ENCODE data around the gene RGCC. TPM values are rescaled to one million over a fixed set of nuclear protein-coding genes. Genes with fewer than 3 reads are reported as not detected.
A peak's percentile ranks its signal among the peaks of the same experiment; 100 is the strongest.

RGCC gene
- total and polyA plus RNA-seq, 4 experiments from 2014 or later, result 137 to 156 (median 150) TPM

- Histone ChIP-seq H3K36me3 (ENCODE audit: insufficient read depth, low read length) (peaks cover 44% of the 10 kb centered on the region), H3K4me1 (ENCODE audit: insufficient read depth, low read length) (peaks cover 63% of the 10 kb centered on the region), H3K27me3 (ENCODE audit: insufficient read depth, low read length) (no peaks in the 10 kb centered on the region), H3K9me3 (ENCODE audit: control insufficient read depth in 1 of 2, low read length in 2 of 2) (no peaks in the 10 kb centered on the region), H3K4me3 (ENCODE audit: low read length in 2 of 2) (no peak overlapping the region), H3K27ac (ENCODE audit: low read depth, low read length) (no peak overlapping the region)
- intact Hi-C loops (cut with micrococcal nuclease), result no loop called here
- DNase-seq, result no peak
- ChIA-PET CTCF (ENCODE audit: partially characterized antibody) (interaction anchor here (6.6 kb wide), 1 partner anchor 10 kb away, joined by 45 read pairs; the partner anchor contains the start of gene RGCC), POLR2A (ENCODE audit: partially characterized antibody) (interaction anchor here (1.0 to 8.3 kb wide), 3 partner anchors 10 to 26 kb away, joined by 3 to 82 read pairs (median 4); partner anchors contain the start of gene RGCC)
- Mint-ChIP-seq H3K9me3 (peaks cover 0 to 23% (median 0%) of the 10 kb centered on the region in 8 donors), H3K4me3 (peak overlapping the region in 2 of 8 donors; percentile 57 to 58), H3K27ac (peak overlapping the region; percentile 18 to 99 (median 86)), H3K36me3 (peaks cover 64 to 83% of the 10 kb centered on the region in 2 donors), H3K27me3 (no peaks in the 10 kb centered on the region), H3K4me1 (peaks cover 58 to 91% (median 73%) of the 10 kb centered on the region in 4 donors)
Measured at GRCh38 chr13:41468631-41469030, 11.3 kb downstream of the RGCC start.

GRCh38 chr13:41470196-41470595 lies 12.8 kb downstream of the RGCC start:
- CTCF ChIA-PET (ENCODE audit: partially characterized antibody), result interaction anchor here (1.0 to 6.6 kb wide), 4 partner anchors 8 to 22 kb away, joined by 3 to 45 read pairs (median 4); partner anchors contain the start of gene RGCC
- Histone ChIP-seq H3K4me1 (ENCODE audit: insufficient read depth, low read length) (peaks cover 49% of the 10 kb centered on the region), H3K27me3 (ENCODE audit: insufficient read depth, low read length) (no peaks in the 10 kb centered on the region), H3K4me3 (ENCODE audit: low read length in 2 of 2) (no peak overlapping the region), H3K9me3 (ENCODE audit: control insufficient read depth in 1 of 2, low read length in 2 of 2) (no peaks in the 10 kb centered on the region), H3K27ac (ENCODE audit: low read depth, low read length) (no peak overlapping the region), H3K36me3 (ENCODE audit: insufficient read depth, low read length) (peaks cover 44% of the 10 kb centered on the region)
- Mint-ChIP-seq H3K27ac (peak overlapping the region; percentile 20 to 97 (median 87)), H3K9me3 (peaks cover 0 to 15% (median 3%) of the 10 kb centered on the region in 8 donors), H3K27me3 (no peaks in the 10 kb centered on the region), H3K36me3 (peaks cover 59 to 77% of the 10 kb centered on the region in 2 donors), H3K4me3 (peak overlapping the region in 3 of 8 donors; percentile 12 to 55 (median 23)), H3K4me1 (peaks cover 48 to 86% (median 65%) of the 10 kb centered on the region in 4 donors)
- POLR2A ChIA-PET (ENCODE audit: partially characterized antibody), result interaction anchor here (1.4 to 8.3 kb wide), 4 partner anchors 12 to 25 kb away, joined by 3 to 82 read pairs (median 10); partner anchors contain the start of gene RGCC
- peak in 2 of 5 donors; percentile 19 to 34 for DNase-seq
- intact Hi-C loops (cut with micrococcal nuclease), result no loop called here

- H3K27ac Mint-ChIP-seq, result peak overlapping the region in 6 of 7 donors; percentile 48 to 97 (median 85)
Measured at GRCh38 chr13:41471785-41472184, 14.4 kb downstream of the RGCC start.

GRCh38 chr13:41487222-41487621 lies 29.9 kb downstream of the RGCC start:
- Histone ChIP-seq H3K4me3 (ENCODE audit: low read length in 2 of 2) (no peak overlapping the region), H3K36me3 (ENCODE audit: insufficient read depth, low read length) (no peaks in the 10 kb centered on the region), H3K9me3 (ENCODE audit: control insufficient read depth in 1 of 2, low read length in 2 of 2) (no peaks in the 10 kb centered on the region), H3K27me3 (ENCODE audit: insufficient read depth, low read length) (no peaks in the 10 kb centered on the region), H3K4me1 (ENCODE audit: insufficient read depth, low read length) (peaks cover 36% of the 10 kb centered on the region), H3K27ac (ENCODE audit: low read depth, low read length) (no peak overlapping the region)
- DNase-seq, result no peak
- ChIA-PET CTCF (ENCODE audit: partially characterized antibody) (interaction anchor here (1.2 to 1.8 kb wide), 3 partner anchors 29 to 165 kb away, joined by 3 to 5 read pairs (median 3); no protein-coding TSS in a partner anchor), POLR2A (ENCODE audit: partially characterized antibody) (interaction anchor here (1.3 to 8.1 kb wide), 5 partner anchors 16 to 29 kb away, joined by 4 to 79 read pairs (median 6); partner anchors contain the start of gene RGCC)
- H3K4me1 Mint-ChIP-seq, result peaks cover 13 to 29% (median 17%) of the 10 kb centered on the region in 4 donors
- intact Hi-C loops (cut with micrococcal nuclease), result no loop called here
- no peak overlapping the region for H3K4me3 Mint-ChIP-seq
- peaks cover 3 to 11% of the 10 kb centered on the region in 2 donors for H3K36me3 Mint-ChIP-seq
- no peak overlapping the region for H3K27ac Mint-ChIP-seq
- H3K27me3 Mint-ChIP-seq, result no peaks in the 10 kb centered on the region
- H3K9me3 Mint-ChIP-seq, result peaks cover 0 to 31% (median 19%) of the 10 kb centered on the region in 8 donors

More at GRCh38 chr13:41471785-41472184, 14.4 kb downstream of the RGCC start:
- Mint-ChIP-seq H3K9me3 (peaks cover 0 to 10% (median 3%) of the 10 kb centered on the region in 8 donors), H3K27me3 (no peaks in the 10 kb centered on the region), H3K4me3 (peak overlapping the region in 1 of 8 donors; percentile 15), H3K4me1 (peaks cover 35 to 83% (median 56%) of the 10 kb centered on the region in 4 donors), H3K36me3 (peaks cover 56 to 63% of the 10 kb centered on the region in 2 donors)
- DNase-seq, result peak in 1 of 5 donors; percentile 17
- Histone ChIP-seq H3K27ac (ENCODE audit: low read depth, low read length) (no peak overlapping the region), H3K9me3 (ENCODE audit: control insufficient read depth in 1 of 2, low read length in 2 of 2) (no peaks in the 10 kb centered on the region), H3K27me3 (ENCODE audit: insufficient read depth, low read length) (no peaks in the 10 kb centered on the region), H3K4me3 (ENCODE audit: low read length in 2 of 2) (no peak overlapping the region), H3K4me1 (ENCODE audit: insufficient read depth, low read length) (peaks cover 33% of the 10 kb centered on the region), H3K36me3 (ENCODE audit: insufficient read depth, low read length) (peaks cover 42% of the 10 kb centered on the region)
- intact Hi-C loops (cut with micrococcal nuclease), result no loop called here
- POLR2A ChIA-PET (ENCODE audit: partially characterized antibody), result interaction anchor here (0.8 to 8.3 kb wide), 7 partner anchors 9 to 69 kb away, joined by 3 to 82 read pairs (median 5); partner anchors contain the start of gene RGCC
- CTCF ChIA-PET (ENCODE audit: partially characterized antibody), result interaction anchor here (1.2 to 6.6 kb wide), 3 partner anchors 13 to 176 kb away, joined by 3 to 45 read pairs (median 4); partner anchors contain the start of gene RGCC

GRCh38 chr13:41488124-41488523 lies 30.8 kb downstream of the RGCC start:
- Histone ChIP-seq H3K4me1 (ENCODE audit: insufficient read depth, low read length) (peaks cover 45% of the 10 kb centered on the region), H3K9me3 (ENCODE audit: control insufficient read depth in 1 of 2, low read length in 2 of 2) (no peaks in the 10 kb centered on the region), H3K27ac (ENCODE audit: low read depth, low read length) (no peak overlapping the region), H3K27me3 (ENCODE audit: insufficient read depth, low read length) (no peaks in the 10 kb centered on the region), H3K4me3 (ENCODE audit: low read length in 2 of 2) (peak overlapping the region in 1 of 2 donors; percentile 15), H3K36me3 (ENCODE audit: insufficient read depth, low read length) (no peaks in the 10 kb centered on the region)
- H3K27me3 Mint-ChIP-seq, result no peaks in the 10 kb centered on the region
- peaks cover 3 to 9% of the 10 kb centered on the region in 2 donors for H3K36me3 Mint-ChIP-seq
- H3K4me3 Mint-ChIP-seq, result peak overlapping the region in 6 of 8 donors; percentile 39 to 69 (median 54)
- no peak for DNase-seq
- CTCF ChIA-PET (ENCODE audit: partially characterized antibody), result interaction anchor here (1.2 to 1.8 kb wide), 3 partner anchors 30 to 164 kb away, joined by 3 to 5 read pairs (median 3); no protein-coding TSS in a partner anchor
- peaks cover 0 to 27% (median 14%) of the 10 kb centered on the region in 8 donors for H3K9me3 Mint-ChIP-seq
- POLR2A ChIA-PET (ENCODE audit: partially characterized antibody), result interaction anchor here (1.4 to 8.1 kb wide), 6 partner anchors 9 to 30 kb away, joined by 3 to 79 read pairs (median 6); partner anchors contain the start of gene RGCC
- intact Hi-C loops (cut with micrococcal nuclease), result no loop called here
- peak overlapping the region; percentile 40 to 88 (median 78) for H3K27ac Mint-ChIP-seq
- peaks cover 22 to 38% (median 26%) of the 10 kb centered on the region in 4 donors for H3K4me1 Mint-ChIP-seq

GRCh38 chr13:41490371-41491015 lies 33.1 kb downstream of the RGCC start:
- peaks cover 35 to 59% (median 45%) of the 10 kb centered on the region in 4 donors for H3K4me1 Mint-ChIP-seq
- H3K27me3 ChIP-seq (ENCODE audit: insufficient read depth, low read length), result no peaks in the 10 kb centered on the region
- H3K4me1 ChIP-seq (ENCODE audit: insufficient read depth, low read length), result peaks cover 65% of the 10 kb centered on the region
- H3K9me3 ChIP-seq (ENCODE audit: control insufficient read depth in 1 of 2, low read length in 2 of 2), result no peaks in the 10 kb centered on the region
- peaks cover 0 to 15% (median 8%) of the 10 kb centered on the region in 8 donors for H3K9me3 Mint-ChIP-seq
- H3K27ac Mint-ChIP-seq, result peak overlapping the region; percentile 65 to 90 (median 75)
- peaks cover 0 to 8% of the 10 kb centered on the region in 2 donors for H3K36me3 Mint-ChIP-seq
- DNase-seq, result no peak
- H3K4me3 Mint-ChIP-seq, result peak overlapping the region in 2 of 8 donors; percentile 30 to 61
- intact Hi-C loops (cut with micrococcal nuclease), result no loop called here
- H3K4me3 ChIP-seq (ENCODE audit: low read length in 2 of 2), result no peak overlapping the region
- ChIA-PET POLR2A (ENCODE audit: partially characterized antibody) (interaction anchor here (7.7 to 8.1 kb wide), 2 partner anchors 26 to 32 kb away, joined by 79 to 130 read pairs; partner anchors contain the start of gene RGCC), CTCF (ENCODE audit: partially characterized antibody) (interaction anchor here (0.7 to 4.6 kb wide), 5 partner anchors 9 to 162 kb away, joined by 3 to 51 read pairs (median 4); partner anchors contain the start of gene RGCC)
- H3K36me3 ChIP-seq (ENCODE audit: insufficient read depth, low read length), result no peaks in the 10 kb centered on the region
- H3K27me3 Mint-ChIP-seq, result no peaks in the 10 kb centered on the region
- no peak overlapping the region for H3K27ac ChIP-seq (ENCODE audit: low read depth, low read length)
